GM12878 (cell line): ENCODE data around the gene F10. TPM values are rescaled to one million over a fixed set of nuclear protein-coding genes. Genes with fewer than 3 reads are reported as not detected.

Source experiments
- ATAC-seq: fragments of 200-7000 bp; cut with Tn5 transposase; 3 replicates; pipeline ENCODE4 v1.9.1; 2020; ENCODE audit warnings: mild to moderate bottlenecking, moderate library complexity
- BruUV-seq: library from RNA; stranded (reverse); fragments of 400-500 nt; replicated peaks from 2 replicates; lab custom pipeline; 2021; lab: Mats Ljungman, UMichigan
- CTCF ChIA-PET: fragments of 300-600 bp; sonication (Branson Sonifier 250); formaldehyde crosslinking; extraction: SDS; loops from one replicate; lab custom pipeline; 2021; ENCODE audit warnings: inconsistent platforms; lab: Yijun Ruan, JAX
- POLR2A ChIA-PET: fragments of 350-600 bp; formaldehyde crosslinking; extraction: SDS; loops from one replicate; lab custom pipeline; 2021; ENCODE audit warnings: inconsistent platforms; lab: Charles Lee
- RAD21 ChIA-PET: fragments of 300-600 bp; sonication (Branson Sonifier 250); formaldehyde crosslinking; loops from one replicate; lab custom pipeline; 2023; ENCODE audit warnings: antibody characterized with exemption; ENCODE audit not compliant: unreplicated experiment; lab: Charles Lee
- SMC1A ChIA-PET: fragments of 300-600 bp; sonication (Branson Sonifier 250); formaldehyde crosslinking; loops from one replicate; lab custom pipeline; 2023; ENCODE audit not compliant: unreplicated experiment, uncharacterized antibody; lab: Charles Lee
- DNase-seq: peaks from one replicate; pipeline ENCODE4 v3.0.0-alpha.2; 2011; ENCODE audit warnings: low read depth, low spot score
- FAIRE-seq: peaks from 3 replicates; lab custom pipeline; 2011; peaks lifted over from hg19 to GRCh38; lab: Jason Lieb, UNC
- H2AFZ ChIP-seq: 2 replicates; pipeline ENCODE4 v1.6.0; 2011; ENCODE audit warnings: low read depth, low read length, control low read depth; ENCODE audit not compliant: control insufficient read depth
- H3K27ac ChIP-seq: 2 replicates; pipeline ENCODE4 v1.5.1; 2011; ENCODE audit warnings: control low read depth; ENCODE audit not compliant: control insufficient read depth, insufficient read depth
- H3K27me3 ChIP-seq, 2 experiments: replicated peaks in 1 of 2; 2 replicates each; pipeline versions ENCODE4 v1.6.0 to v1.6.1; 2011; ENCODE audit warnings: low read length in 1 of 2; ENCODE audit not compliant: control insufficient read depth in 2 of 2, insufficient read depth in 2 of 2
- H3K36me3 ChIP-seq, 2 experiments: 2 replicates each; pipeline ENCODE4 v1.5.1; 2011; ENCODE audit warnings: low read length in 1 of 2; ENCODE audit not compliant: control insufficient read depth in 2 of 2, insufficient read depth in 2 of 2
- H3K4me1 ChIP-seq: 2 replicates; pipeline ENCODE4 v1.6.1; 2011; ENCODE audit warnings: mild to moderate bottlenecking, low read length, moderate library complexity, mixed read lengths; ENCODE audit not compliant: control insufficient read depth, insufficient read depth
- H3K4me2 ChIP-seq: 2 replicates; pipeline ENCODE4 v1.6.0; 2011; ENCODE audit warnings: control low read depth; ENCODE audit not compliant: control insufficient read depth, insufficient read depth
- H3K4me3 ChIP-seq: fragments of 200-600 bp; sonication (generic); 2 replicates; pipeline ENCODE4 v1.5.1; 2016
- H3K79me2 ChIP-seq: 2 replicates; pipeline ENCODE4 v1.6.0; 2011; ENCODE audit warnings: low read length; ENCODE audit not compliant: control insufficient read depth, insufficient read depth
- H3K9ac ChIP-seq: 2 replicates; pipeline ENCODE4 v1.8.0; 2011; ENCODE audit warnings: low read length, control low read depth, mixed read lengths; ENCODE audit not compliant: control insufficient read depth, insufficient read depth
- H3K9me3 ChIP-seq: replicated peaks from 3 replicates; pipeline ENCODE4 v1.5.1; 2011; ENCODE audit warnings: mild to moderate bottlenecking, low read length; ENCODE audit not compliant: control insufficient read depth, insufficient read depth
- H4K20me1 ChIP-seq: 2 replicates; pipeline ENCODE4 v1.6.0; 2011; ENCODE audit not compliant: control insufficient read depth, insufficient read depth
- ATF3 ChIP-seq: IDR thresholded peaks from 2 replicates; pipeline ENCODE4 v1.6.1; 2011; ENCODE audit warnings: low read depth, mild to moderate bottlenecking, low read length, moderate library complexity, borderline replicate concordance; ENCODE audit errors: extremely low read depth
- CBX3 ChIP-seq: fragments of 200-600 bp; sonication (generic); IDR thresholded peaks from 2 replicates; pipeline ENCODE4 v1.6.1; 2016; ENCODE audit warnings: low read depth, borderline replicate concordance
- CHD2 ChIP-seq: IDR thresholded peaks from 2 replicates; pipeline ENCODE4 v1.6.1; 2011; ENCODE audit warnings: low read depth, low read length, improper control_type of control experiment, borderline replicate concordance
- HCFC1 ChIP-seq: fragments of 150-350 bp; IDR thresholded peaks from 2 replicates; pipeline ENCODE4 v1.6.1; 2014; ENCODE audit warnings: low read length
- LARP7 ChIP-seq: fragments of 450-650 bp; IDR thresholded peaks from 2 replicates; pipeline ENCODE4 v1.6.1; 2017; ENCODE audit warnings: mild to moderate bottlenecking
- NFYB ChIP-seq: IDR thresholded peaks from 2 replicates; pipeline ENCODE4 v1.6.1; 2011; ENCODE audit warnings: low read depth, mild to moderate bottlenecking, low read length, improper control_type of control experiment, moderate library complexity; ENCODE audit not compliant: insufficient read depth
- NKRF ChIP-seq: fragments of 450-650 bp; conservative IDR thresholded peaks from 2 replicates; pipeline ENCODE4 v1.6.1; 2017; ENCODE audit warnings: mild to moderate bottlenecking, moderate library complexity
- PBX3 ChIP-seq: IDR thresholded peaks from 2 replicates; pipeline ENCODE4 v1.6.1; 2011; ENCODE audit warnings: mild to moderate bottlenecking, low read depth, low read length, moderate library complexity; ENCODE audit not compliant: insufficient replicate concordance
- POLR2A ChIP-seq: IDR thresholded peaks from 2 replicates; pipeline ENCODE4 v1.6.1; 2011; ENCODE audit warnings: low read depth, mild to moderate bottlenecking, low read length
- RBBP5 ChIP-seq: fragments of 200-600 bp; sonication (generic); conservative IDR thresholded peaks from 2 replicates; pipeline ENCODE4 v1.6.1; 2016
- RCOR1 ChIP-seq: conservative IDR thresholded peaks from 2 replicates; pipeline ENCODE4 v1.6.1; 2012; ENCODE audit warnings: low read depth, low read length, improper control_type of control experiment
- RELB ChIP-seq: fragments of 450-650 bp; IDR thresholded peaks from 2 replicates; pipeline ENCODE4 v1.6.1; 2017; ENCODE audit warnings: low read depth, mild to moderate bottlenecking, moderate library complexity
- YBX1 ChIP-seq: fragments of 450-650 bp; IDR thresholded peaks from 2 replicates; pipeline ENCODE4 v1.6.1; 2016; ENCODE audit warnings: antibody characterized with exemption
- ZSCAN29 ChIP-seq: fragments of 450-650 bp; IDR thresholded peaks from 2 replicates; pipeline ENCODE4 v1.6.1; 2017; ENCODE audit warnings: mild to moderate bottlenecking, moderate library complexity
- ZZZ3 ChIP-seq: IDR thresholded peaks from 2 replicates; pipeline ENCODE4 v1.6.1; 2011; ENCODE audit warnings: low read depth; ENCODE audit not compliant: control insufficient read depth, insufficient read length
- WGBS: methylation state at CpG from one replicate; pipeline ENCODE4 v1.1.6; 2016; ENCODE audit warnings: low lambda C conversion rate; ENCODE audit not compliant: insufficient replicate concordance, insufficient coverage; ENCODE audit errors: missing lambda C conversion rate; 5-methylcytosine and 5-hydroxymethylcytosine counted together
- in situ Hi-C: fragments of 300-500 bp; cut with MboI; formaldehyde crosslinking; loops from 9 replicates; pipeline ENCODE4 v1.14.3; 2018; ENCODE audit warnings: mixed read lengths
- intact Hi-C: fragments of 100-400 bp; cut with micrococcal nuclease; formaldehyde crosslinking; loops from one replicate; pipeline ENCODE4 v1.14.2; 2022; ENCODE audit not compliant: unreplicated experiment
- polyA plus RNA-seq, 11 experiments: library from polyadenylated mRNA; depleted of rRNA in 4 of 11; unstranded in 6 of 11; stranded (reverse) in 5 of 11; fragments of >200 nt; fragmentation: Nextera tagmentation in 4 of 11; fragmentation: Illumina TruSeq in 1 of 11; extraction: Ambion mirVana in 4 of 11; extraction: Trizol in 1 of 11; gene quantifications; 1 replicate in 1 of 11; 2 replicates in 10 of 11; pipeline versions ENCODE4 v1.2.1 to v1.2.3, GENCODE V29; 2011 to 2016; ENCODE audit warnings: inconsistent platforms in 2 of 11, missing spikeins in 2 of 11, low read depth in 1 of 11
- total RNA-seq, 4 experiments: library from RNA; depleted of rRNA in 3 of 4; stranded (reverse); fragments of >200 nt in 3 of 4; fragmentation: Illumina TruSeq in 1 of 4; extraction: Trizol in 1 of 4; gene quantifications; 2 replicates each; pipeline versions ENCODE4 v1.2.1 to v1.2.3, GENCODE V29; 2013 to 2021

The F10 gene
- total and polyA plus RNA-seq, 10 of the 15 experiments (the other 5 are each of a cell fraction or from before 2014, with no cell fraction given), result not detected

- intact Hi-C loops, result no loop called here
- Histone ChIP-seq H3K4me3 (no peak overlapping the region), H3K9ac (no peak overlapping the region), H3K4me2 (no peak overlapping the region), H3K79me2 (no peaks in the 10 kb centered on the region), H2AFZ (no peak overlapping the region), H3K36me3 (peaks cover 9 to 22% of the 10 kb centered on the region in 2 experiments), H3K9me3 (peaks cover 13% of the 10 kb centered on the region; the same call in 2 of the 3 replicates), H4K20me1 (no peaks in the 10 kb centered on the region), H3K4me1 (peaks cover 13% of the 10 kb centered on the region), H3K27ac (no peak overlapping the region), H3K27me3 (no peaks in the 10 kb centered on the region)
- ChIA-PET SMC1A (no interaction called here), CTCF (interaction anchor here (1.3 kb wide), 1 partner anchor 17 kb away, joined by 3 read pairs; no protein-coding TSS in a partner anchor), POLR2A (no interaction called here), RAD21 (no interaction called here)
- TF ChIP-seq ATF3 (no peak), PBX3 (no peak), POLR2A (no peak), HCFC1 (no peak), YBX1 (no peak), ZZZ3 (no peak)
- FAIRE-seq (no peak), DNase-seq (no peak), ATAC-seq (no peak)
- no TSS peak for BruUV-seq
- in situ Hi-C loops, result no loop called here
- WGBS, result 96% methylated on average over 4 of the region's 4 CpGs
Observed at GRCh38 chr13:113190181-113190580, 67.6 kb downstream of the F10 start.

- Histone ChIP-seq H3K4me2 (no peak overlapping the region), H3K4me3 (no peak overlapping the region), H3K9me3 (peaks cover 13% of the 10 kb centered on the region; the same call in 2 of the 3 replicates), H2AFZ (no peak overlapping the region), H3K79me2 (no peaks in the 10 kb centered on the region), H3K9ac (no peak overlapping the region), H3K4me1 (no peaks in the 10 kb centered on the region), H3K27ac (no peak overlapping the region), H3K27me3 (no peaks in the 10 kb centered on the region), H3K36me3 (peaks cover 8 to 22% of the 10 kb centered on the region in 2 experiments), H4K20me1 (no peaks in the 10 kb centered on the region)
- in situ Hi-C loops, result no loop called here
- WGBS, result 83% methylated on average over 4 of the region's 4 CpGs
- ATAC-seq, result no peak
- no TSS peak for BruUV-seq
- POLR2A ChIA-PET, result no interaction called here
- intact Hi-C loops, result no loop called here
- SMC1A ChIA-PET, result interaction anchor here (0.6 kb wide), 1 partner anchor 13 kb away, joined by 4 read pairs; no protein-coding TSS in a partner anchor
- CTCF ChIA-PET, result no interaction called here
- DNase-seq, result no peak
- FAIRE-seq, result no peak
- RAD21 ChIA-PET, result no interaction called here
- TF ChIP-seq RBBP5 (no peak), RELB (no peak), LARP7 (no peak), RCOR1 (no peak), CHD2 (no peak), NFYB (no peak), ZSCAN29 (no peak), NKRF (no peak), CBX3 (no peak)
Observed at GRCh38 chr13:113192279-113192678, 69.7 kb downstream of the F10 start.
